GM23338 (cell line): ENCODE measurements around the gene CDYL2. TPM values are rescaled to one million over a fixed set of nuclear protein-coding genes. Genes with fewer than 3 reads are reported as not detected.

Experiments
- ATAC-seq: fragments of 200-7000 bp; cut with Tn5 transposase; 3 replicates; pipeline ENCODE4 v1.9.1; 2020
- DNase-seq: peaks from one replicate; pipeline ENCODE4 v3.0.0-alpha.2; 2015; ENCODE audit warnings: low spot score
- H2AFZ ChIP-seq: fragments of 200-600 bp; sonication (generic); 2 replicates; pipeline ENCODE4 v1.8.0; 2016; ENCODE audit warnings: antibody characterized with exemption, mild to moderate bottlenecking, moderate library complexity
- H3F3A ChIP-seq: fragments of 200-600 bp; sonication (generic); replicated peaks from 2 replicates; pipeline ENCODE4 v1.8.0; 2017; ENCODE audit warnings: antibody characterized with exemption, mixed run types, low read depth
- H3K27ac ChIP-seq: fragments of 200-600 bp; sonication (generic); 2 replicates; pipeline ENCODE4 v1.6.1; 2016; ENCODE audit warnings: low read depth
- H3K27me3 ChIP-seq: fragments of 200-600 bp; sonication (generic); 2 replicates; pipeline ENCODE4 v1.8.0; 2016; ENCODE audit warnings: mild to moderate bottlenecking, mixed run types, moderate library complexity; ENCODE audit not compliant: insufficient read depth
- H3K36me3 ChIP-seq: fragments of 200-600 bp; sonication (generic); 2 replicates; pipeline ENCODE4 v1.8.0; 2016; ENCODE audit warnings: mild to moderate bottlenecking; ENCODE audit not compliant: insufficient read depth
- H3K4me1 ChIP-seq: fragments of 200-600 bp; sonication (generic); 2 replicates; pipeline ENCODE4 v1.8.0; 2016; ENCODE audit warnings: mild to moderate bottlenecking, moderate library complexity; ENCODE audit not compliant: insufficient read depth
- H3K4me2 ChIP-seq: fragments of 200-600 bp; sonication (generic); 2 replicates; pipeline ENCODE4 v1.7.1; 2017; ENCODE audit warnings: mixed run types
- H3K4me3 ChIP-seq: fragments of 200-600 bp; sonication (generic); 2 replicates; pipeline ENCODE4 v1.6.1; 2016; ENCODE audit warnings: mixed run types
- H3K79me2 ChIP-seq: fragments of 200-600 bp; sonication (generic); replicated peaks from 2 replicates; pipeline ENCODE4 v1.8.0; 2017; ENCODE audit warnings: mild to moderate bottlenecking; ENCODE audit not compliant: insufficient read depth
- H3K9me2 ChIP-seq: fragments of 200-600 bp; sonication (generic); 2 replicates; pipeline ENCODE4 v1.8.0; 2017; ENCODE audit not compliant: insufficient read depth
- H4K20me1 ChIP-seq: fragments of 200-600 bp; sonication (generic); replicated peaks from 2 replicates; pipeline ENCODE4 v1.8.0; 2017; ENCODE audit warnings: mild to moderate bottlenecking; ENCODE audit not compliant: insufficient read depth
- H3K27ac Mint-ChIP-seq: 2 replicates; pipeline ENCODE4 v1.8.0; 2020; ENCODE audit warnings: inconsistent platforms, mild to moderate bottlenecking, moderate library complexity, mixed read lengths
- H3K27me3 Mint-ChIP-seq: 3 replicates; pipeline ENCODE4 v1.8.0; 2022; ENCODE audit warnings: low read depth, mild to moderate bottlenecking, moderate library complexity, mixed read lengths, inconsistent platforms; ENCODE audit not compliant: insufficient read depth, poor library complexity
- H3K36me3 Mint-ChIP-seq: 3 replicates; pipeline ENCODE4 v1.8.0; 2021; ENCODE audit warnings: low read depth, mild to moderate bottlenecking, inconsistent platforms, moderate library complexity, mixed read lengths
- H3K4me1 Mint-ChIP-seq: 3 replicates; pipeline ENCODE4 v1.8.0; 2020; ENCODE audit warnings: mild to moderate bottlenecking, inconsistent platforms, mixed read lengths
- H3K4me3 Mint-ChIP-seq: 3 replicates; pipeline ENCODE4 v1.8.0; 2021; ENCODE audit warnings: moderate library complexity, mild to moderate bottlenecking, inconsistent platforms, mixed read lengths
- H3K9me3 Mint-ChIP-seq: 3 replicates; pipeline ENCODE4 v1.8.0; 2020; ENCODE audit warnings: moderate library complexity, mild to moderate bottlenecking, inconsistent platforms, mixed read lengths
- CREB1 ChIP-seq: fragments of 250-450 bp; sonication (Bioruptor Pico); IDR thresholded peaks from 2 replicates; pipeline ENCODE4 v1.5.0; 2020; ENCODE audit warnings: low read depth, mild to moderate bottlenecking, moderate library complexity
- EZH2 ChIP-seq: fragments of 200-600 bp; sonication (generic); IDR thresholded peaks from one replicate; pipeline ENCODE4 v1.8.0; 2017; ENCODE audit warnings: antibody characterized with exemption, mild to moderate bottlenecking, low read depth; ENCODE audit not compliant: unreplicated experiment
- EZH2phosphoT487 ChIP-seq: fragments of 200-600 bp; sonication (generic); IDR thresholded peaks from one replicate; pipeline ENCODE4 v1.8.1; 2018; ENCODE audit warnings: antibody characterized with exemption; ENCODE audit not compliant: unreplicated experiment
- JUNB ChIP-seq: IDR thresholded peaks from one replicate; pipeline ENCODE4 v1.6.1; 2016; ENCODE audit warnings: antibody characterized with exemption; ENCODE audit not compliant: unreplicated experiment
- NANOG ChIP-seq: IDR thresholded peaks from 2 replicates; pipeline ENCODE4 v1.6.1; 2016; ENCODE audit warnings: antibody characterized with exemption, borderline replicate concordance
- POLR2AphosphoS5 ChIP-seq: IDR thresholded peaks from 2 replicates; pipeline ENCODE4 v1.6.1; 2016; ENCODE audit warnings: antibody characterized with exemption, low read depth
- ZNF114 ChIP-seq: fragments of 250-450 bp; sonication (Bioruptor Pico); IDR thresholded peaks from 2 replicates; pipeline ENCODE4 v1.5.0; 2020; ENCODE audit warnings: mild to moderate bottlenecking, moderate library complexity
- ZNF331 ChIP-seq: fragments of 250-450 bp; sonication (Bioruptor Pico); IDR thresholded peaks from 2 replicates; pipeline ENCODE4 v1.5.0; 2020; ENCODE audit warnings: low read depth, mild to moderate bottlenecking, moderate library complexity
- polyA plus RNA-seq: library from polyadenylated mRNA; unstranded; fragments of >200 nt; fragmentation: Nextera tagmentation; extraction: Ambion mirVana; gene quantifications from 2 replicates; pipeline ENCODE4 v1.2.1, GENCODE V29; 2016
- total RNA-seq: library from RNA; depleted of rRNA; stranded (reverse); fragments of >200 nt; shearing (Covaris generic); gene quantifications from 2 replicates; pipeline ENCODE4 v1.2.3, GENCODE V29; 2014
- TF ChIP-seq, protein P1 (sequence below): fragments of 250-450 bp; sonication (Bioruptor Pico); IDR thresholded peaks from 2 replicates; pipeline ENCODE4 v1.5.0; 2020; ENCODE audit warnings: mild to moderate bottlenecking, moderate library complexity
- TF ChIP-seq, protein P2 (sequence below): IDR thresholded peaks from 2 replicates; pipeline ENCODE4 v1.6.1; 2016; ENCODE audit warnings: antibody characterized with exemption
- TF ChIP-seq, protein P3 (sequence below), 2 experiments: fragments of 200-600 bp in 1 of 2; sonication (generic) in 1 of 2; conservative IDR thresholded peaks; 2 replicates each; pipeline versions ENCODE4 v1.5.1 to v1.6.1; 2016 to 2017; ENCODE audit warnings: antibody characterized with exemption in 2 of 2, low read depth in 2 of 2, mild to moderate bottlenecking in 2 of 2, moderate library complexity in 1 of 2

CDYL2 gene
- total and polyA plus RNA-seq, 2 experiments from 2014 or later = 0.82 to 4.3 TPM

DNA sequence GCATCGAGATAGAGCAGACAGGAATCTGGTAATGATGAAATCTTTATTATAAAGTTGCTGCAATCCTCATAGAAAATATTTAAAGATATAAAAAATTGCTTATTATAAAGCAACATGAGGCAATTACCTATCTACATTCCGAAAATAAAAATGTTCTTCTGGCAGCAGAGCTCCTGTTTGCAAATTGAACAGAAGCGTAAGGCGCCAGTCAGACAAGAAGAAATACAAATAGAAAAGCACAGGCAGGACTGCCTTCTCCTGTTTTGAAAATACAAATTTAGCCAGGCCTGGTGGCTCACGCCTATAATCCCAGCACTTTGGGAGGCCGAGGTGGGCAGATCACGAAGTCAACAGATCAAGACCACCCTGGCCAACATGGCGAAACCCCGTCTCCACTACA is 95.6 kb downstream of the CDYL2 start (continued):
- TF ChIP-seq, protein P1, sequence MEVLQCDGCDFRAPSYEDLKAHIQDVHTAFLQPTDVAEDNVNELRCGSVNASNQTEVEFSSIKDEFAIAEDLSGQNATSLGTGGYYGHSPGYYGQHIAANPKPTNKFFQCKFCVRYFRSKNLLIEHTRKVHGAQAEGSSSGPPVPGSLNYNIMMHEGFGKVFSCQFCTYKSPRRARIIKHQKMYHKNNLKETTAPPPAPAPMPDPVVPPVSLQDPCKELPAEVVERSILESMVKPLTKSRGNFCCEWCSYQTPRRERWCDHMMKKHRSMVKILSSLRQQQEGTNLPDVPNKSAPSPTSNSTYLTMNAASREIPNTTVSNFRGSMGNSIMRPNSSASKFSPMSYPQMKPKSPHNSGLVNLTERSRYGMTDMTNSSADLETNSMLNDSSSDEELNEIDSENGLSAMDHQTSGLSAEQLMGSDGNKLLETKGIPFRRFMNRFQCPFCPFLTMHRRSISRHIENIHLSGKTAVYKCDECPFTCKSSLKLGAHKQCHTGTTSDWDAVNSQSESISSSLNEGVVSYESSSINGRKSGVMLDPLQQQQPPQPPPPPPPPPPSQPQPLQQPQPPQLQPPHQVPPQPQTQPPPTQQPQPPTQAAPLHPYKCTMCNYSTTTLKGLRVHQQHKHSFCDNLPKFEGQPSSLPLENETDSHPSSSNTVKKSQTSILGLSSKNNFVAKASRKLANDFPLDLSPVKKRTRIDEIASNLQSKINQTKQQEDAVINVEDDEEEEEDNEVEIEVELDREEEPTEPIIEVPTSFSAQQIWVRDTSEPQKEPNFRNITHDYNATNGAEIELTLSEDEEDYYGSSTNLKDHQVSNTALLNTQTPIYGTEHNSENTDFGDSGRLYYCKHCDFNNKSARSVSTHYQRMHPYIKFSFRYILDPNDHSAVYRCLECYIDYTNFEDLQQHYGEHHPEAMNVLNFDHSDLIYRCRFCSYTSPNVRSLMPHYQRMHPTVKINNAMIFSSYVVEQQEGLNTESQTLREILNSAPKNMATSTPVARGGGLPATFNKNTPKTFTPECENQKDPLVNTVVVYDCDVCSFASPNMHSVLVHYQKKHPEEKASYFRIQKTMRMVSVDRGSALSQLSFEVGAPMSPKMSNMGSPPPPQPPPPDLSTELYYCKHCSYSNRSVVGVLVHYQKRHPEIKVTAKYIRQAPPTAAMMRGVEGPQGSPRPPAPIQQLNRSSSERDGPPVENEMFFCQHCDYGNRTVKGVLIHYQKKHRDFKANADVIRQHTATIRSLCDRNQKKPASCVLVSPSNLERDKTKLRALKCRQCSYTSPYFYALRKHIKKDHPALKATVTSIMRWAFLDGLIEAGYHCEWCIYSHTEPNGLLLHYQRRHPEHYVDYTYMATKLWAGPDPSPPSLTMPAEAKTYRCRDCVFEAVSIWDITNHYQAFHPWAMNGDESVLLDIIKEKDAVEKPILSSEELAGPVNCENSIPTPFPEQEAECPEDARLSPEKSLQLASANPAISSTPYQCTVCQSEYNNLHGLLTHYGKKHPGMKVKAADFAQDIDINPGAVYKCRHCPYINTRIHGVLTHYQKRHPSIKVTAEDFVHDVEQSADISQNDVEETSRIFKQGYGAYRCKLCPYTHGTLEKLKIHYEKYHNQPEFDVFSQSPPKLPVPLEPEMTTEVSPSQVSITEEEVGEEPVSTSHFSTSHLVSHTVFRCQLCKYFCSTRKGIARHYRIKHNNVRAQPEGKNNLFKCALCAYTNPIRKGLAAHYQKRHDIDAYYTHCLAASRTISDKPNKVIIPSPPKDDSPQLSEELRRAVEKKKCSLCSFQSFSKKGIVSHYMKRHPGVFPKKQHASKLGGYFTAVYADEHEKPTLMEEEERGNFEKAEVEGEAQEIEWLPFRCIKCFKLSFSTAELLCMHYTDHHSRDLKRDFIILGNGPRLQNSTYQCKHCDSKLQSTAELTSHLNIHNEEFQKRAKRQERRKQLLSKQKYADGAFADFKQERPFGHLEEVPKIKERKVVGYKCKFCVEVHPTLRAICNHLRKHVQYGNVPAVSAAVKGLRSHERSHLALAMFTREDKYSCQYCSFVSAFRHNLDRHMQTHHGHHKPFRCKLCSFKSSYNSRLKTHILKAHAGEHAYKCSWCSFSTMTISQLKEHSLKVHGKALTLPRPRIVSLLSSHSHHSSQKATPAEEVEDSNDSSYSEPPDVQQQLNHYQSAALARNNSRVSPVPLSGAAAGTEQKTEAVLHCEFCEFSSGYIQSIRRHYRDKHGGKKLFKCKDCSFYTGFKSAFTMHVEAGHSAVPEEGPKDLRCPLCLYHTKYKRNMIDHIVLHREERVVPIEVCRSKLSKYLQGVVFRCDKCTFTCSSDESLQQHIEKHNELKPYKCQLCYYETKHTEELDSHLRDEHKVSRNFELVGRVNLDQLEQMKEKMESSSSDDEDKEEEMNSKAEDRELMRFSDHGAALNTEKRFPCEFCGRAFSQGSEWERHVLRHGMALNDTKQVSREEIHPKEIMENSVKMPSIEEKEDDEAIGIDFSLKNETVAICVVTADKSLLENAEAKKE = no peak
- TF ChIP-seq POLR2AphosphoS5 = no peak

DNA sequence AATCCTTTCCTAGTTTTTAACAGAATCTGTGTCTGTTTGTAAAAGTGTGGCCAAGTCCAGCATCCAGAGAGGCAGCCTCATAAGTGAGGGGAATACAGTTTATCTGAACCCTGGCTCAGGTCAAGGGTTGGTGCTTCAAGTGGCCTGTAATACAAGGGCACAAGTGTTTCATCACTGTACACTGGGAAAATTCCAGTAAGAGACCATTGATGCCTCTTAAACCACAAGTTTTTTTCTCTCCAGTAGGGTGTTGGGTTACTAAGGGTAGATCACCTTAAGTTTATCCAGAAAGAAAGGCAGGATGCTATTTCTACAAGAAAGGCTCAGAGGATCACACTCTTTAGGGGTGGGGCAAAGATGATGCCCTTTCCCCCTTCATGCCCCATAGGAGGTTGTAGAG is 96.7 kb downstream of the CDYL2 start:
- DNase-seq (no peak), ATAC-seq (no peak)
- H3K4me3 Mint-ChIP-seq = no peak overlapping the region
- no peaks in the 10 kb centered on the region for H3K4me1 ChIP-seq
- no peak overlapping the region for H3K4me3 ChIP-seq
- H3K4me2 ChIP-seq = no peak overlapping the region
- no peaks in the 10 kb centered on the region for H3K36me3 ChIP-seq
- H3K9me2 ChIP-seq = peaks cover 9% of the 10 kb centered on the region; the same call in 1 of the 2 replicates
- H3K27ac ChIP-seq = no peak overlapping the region
- H2AFZ ChIP-seq = no peak overlapping the region
- H3K4me1 Mint-ChIP-seq = no peaks in the 10 kb centered on the region
- H3K27ac Mint-ChIP-seq = no peak overlapping the region
- TF ChIP-seq, protein P2, sequence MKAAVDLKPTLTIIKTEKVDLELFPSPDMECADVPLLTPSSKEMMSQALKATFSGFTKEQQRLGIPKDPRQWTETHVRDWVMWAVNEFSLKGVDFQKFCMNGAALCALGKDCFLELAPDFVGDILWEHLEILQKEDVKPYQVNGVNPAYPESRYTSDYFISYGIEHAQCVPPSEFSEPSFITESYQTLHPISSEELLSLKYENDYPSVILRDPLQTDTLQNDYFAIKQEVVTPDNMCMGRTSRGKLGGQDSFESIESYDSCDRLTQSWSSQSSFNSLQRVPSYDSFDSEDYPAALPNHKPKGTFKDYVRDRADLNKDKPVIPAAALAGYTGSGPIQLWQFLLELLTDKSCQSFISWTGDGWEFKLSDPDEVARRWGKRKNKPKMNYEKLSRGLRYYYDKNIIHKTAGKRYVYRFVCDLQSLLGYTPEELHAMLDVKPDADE = no peak
- TF ChIP-seq ZNF114 (CRISPR knock-in tag) = no peak
- no peak for TF ChIP-seq NANOG
- no peak for TF ChIP-seq CREB1 (CRISPR knock-in tag)
- TF ChIP-seq POLR2AphosphoS5 = no peak
- TF ChIP-seq EZH2phosphoT487 = no peak
- no peak for TF ChIP-seq EZH2
- TF ChIP-seq, protein P3, sequence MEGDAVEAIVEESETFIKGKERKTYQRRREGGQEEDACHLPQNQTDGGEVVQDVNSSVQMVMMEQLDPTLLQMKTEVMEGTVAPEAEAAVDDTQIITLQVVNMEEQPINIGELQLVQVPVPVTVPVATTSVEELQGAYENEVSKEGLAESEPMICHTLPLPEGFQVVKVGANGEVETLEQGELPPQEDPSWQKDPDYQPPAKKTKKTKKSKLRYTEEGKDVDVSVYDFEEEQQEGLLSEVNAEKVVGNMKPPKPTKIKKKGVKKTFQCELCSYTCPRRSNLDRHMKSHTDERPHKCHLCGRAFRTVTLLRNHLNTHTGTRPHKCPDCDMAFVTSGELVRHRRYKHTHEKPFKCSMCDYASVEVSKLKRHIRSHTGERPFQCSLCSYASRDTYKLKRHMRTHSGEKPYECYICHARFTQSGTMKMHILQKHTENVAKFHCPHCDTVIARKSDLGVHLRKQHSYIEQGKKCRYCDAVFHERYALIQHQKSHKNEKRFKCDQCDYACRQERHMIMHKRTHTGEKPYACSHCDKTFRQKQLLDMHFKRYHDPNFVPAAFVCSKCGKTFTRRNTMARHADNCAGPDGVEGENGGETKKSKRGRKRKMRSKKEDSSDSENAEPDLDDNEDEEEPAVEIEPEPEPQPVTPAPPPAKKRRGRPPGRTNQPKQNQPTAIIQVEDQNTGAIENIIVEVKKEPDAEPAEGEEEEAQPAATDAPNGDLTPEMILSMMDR (conservative IDR thresholded peaks at IDR 0.05; ENCODE audit: low read depth in 2 of 2) = no peak
- no peak for TF ChIP-seq ZNF331
- no peak for TF ChIP-seq JUNB
- no peaks in the 10 kb centered on the region; the same call in 2 of the 3 replicates for H3K9me3 Mint-ChIP-seq
- no peaks in the 10 kb centered on the region for H3F3A ChIP-seq
- H3K27me3 ChIP-seq = no peaks in the 10 kb centered on the region
- H3K79me2 ChIP-seq = no peaks in the 10 kb centered on the region
- H3K27me3 Mint-ChIP-seq = no peaks in the 10 kb centered on the region
- no peaks in the 10 kb centered on the region for H4K20me1 ChIP-seq
- no peaks in the 10 kb centered on the region for H3K36me3 Mint-ChIP-seq
